AG08395 (cell line): ENCODE results near the gene CAMTA1.

Experiments
- DNase-seq: peaks from one replicate; pipeline ENCODE4 v3.0.0; 2012; ENCODE audit warnings: mixed read lengths, low spot score

CAMTA1 gene

GRCh38 chr1:7455796-7456721, 670.8 kb downstream of the CAMTA1 start:
- DNase-seq: no peak

DNA sequence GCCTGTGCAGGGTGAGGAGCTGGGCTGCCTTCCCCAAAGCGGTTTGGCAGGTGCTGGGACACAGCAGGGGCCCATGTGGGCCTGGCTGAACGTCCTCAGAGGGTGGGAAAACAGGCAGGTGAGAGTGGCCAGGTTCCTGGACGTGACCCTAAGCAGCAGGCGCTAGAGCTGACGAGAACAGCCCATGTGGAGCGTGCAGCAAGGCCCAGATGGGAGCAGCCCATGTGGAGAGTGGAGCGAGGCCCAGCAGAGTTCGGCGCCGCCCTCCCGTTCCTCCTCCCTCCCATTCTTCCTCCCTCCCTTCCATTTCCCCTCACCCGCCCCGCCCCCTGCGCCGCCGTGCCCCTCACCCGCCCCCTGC, 671.4 kb downstream of the CAMTA1 start:
- DNase-seq: no peak

GRCh38 chr1:7457811-7458210, 672.6 kb downstream of the CAMTA1 start:
- no peak for DNase-seq

- DNase-seq: peak; percentile 67
Measured at GRCh38 chr1:7458946-7459345, 673.7 kb downstream of the CAMTA1 start.

DNA sequence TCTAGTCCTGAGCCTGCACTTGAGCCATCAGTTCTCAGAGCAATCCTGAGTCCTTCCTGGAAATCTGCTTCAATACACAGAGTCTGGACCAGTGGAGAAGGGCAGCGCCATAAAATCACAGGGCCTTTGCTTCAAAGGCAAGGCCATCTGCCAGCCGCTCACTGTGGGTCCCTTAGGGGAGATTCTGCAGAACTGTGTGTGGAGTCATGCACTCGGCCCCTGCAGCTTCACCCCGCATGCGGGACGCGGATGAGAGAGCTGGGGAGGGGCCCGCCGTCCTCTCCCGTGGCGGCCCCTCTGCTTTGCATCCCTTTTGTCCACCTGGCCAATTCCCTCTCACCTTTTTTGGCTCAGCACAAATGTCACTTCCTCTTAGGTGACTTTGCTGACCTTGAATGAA, 674.7 kb downstream of the CAMTA1 start:
- no peak for DNase-seq

DNA sequence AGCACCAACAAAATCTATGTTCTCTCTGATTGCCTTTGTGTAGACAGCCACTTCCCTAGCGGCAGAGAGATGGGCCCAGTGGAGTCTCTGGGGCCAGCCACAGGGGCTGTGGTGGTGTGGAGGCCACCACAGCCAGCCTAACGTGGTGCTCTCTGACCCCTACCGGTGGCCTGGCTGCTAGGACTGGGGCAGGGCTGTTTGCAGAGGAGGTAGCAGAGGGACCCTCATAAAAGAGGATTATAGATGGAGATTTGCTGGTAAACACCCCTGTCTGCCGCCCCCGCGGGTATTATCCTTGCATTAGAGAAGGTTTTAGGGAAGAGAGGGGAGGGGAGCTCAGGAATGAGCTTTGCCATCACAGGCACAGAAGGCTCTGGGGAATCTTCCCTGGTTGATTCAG, 675.6 kb downstream of the CAMTA1 start:
- no peak for DNase-seq

DNA sequence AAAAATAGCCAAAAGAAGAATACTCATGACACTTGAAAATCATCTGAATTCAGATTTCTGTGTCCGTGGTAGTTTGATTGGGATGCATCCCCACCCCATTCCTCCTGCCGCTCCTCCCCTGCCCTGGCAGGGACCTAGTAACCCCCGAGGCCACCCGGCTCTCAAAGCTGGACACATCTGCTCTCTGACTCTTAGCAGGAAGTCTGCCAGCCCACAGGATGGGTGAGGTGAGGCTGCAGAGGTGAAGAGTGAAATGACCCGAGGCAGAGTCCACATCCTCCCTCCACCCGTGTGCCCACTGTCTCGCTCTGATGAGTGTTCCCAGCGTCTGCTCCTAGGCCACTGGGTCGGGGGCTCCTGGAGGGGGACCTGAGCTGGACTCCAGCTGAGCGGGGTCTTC, 677.4 kb downstream of the CAMTA1 start:
- no peak for DNase-seq

- DNase-seq: no peak
Measured at GRCh38 chr1:7463526-7463925, 678.3 kb downstream of the CAMTA1 start.

DNA sequence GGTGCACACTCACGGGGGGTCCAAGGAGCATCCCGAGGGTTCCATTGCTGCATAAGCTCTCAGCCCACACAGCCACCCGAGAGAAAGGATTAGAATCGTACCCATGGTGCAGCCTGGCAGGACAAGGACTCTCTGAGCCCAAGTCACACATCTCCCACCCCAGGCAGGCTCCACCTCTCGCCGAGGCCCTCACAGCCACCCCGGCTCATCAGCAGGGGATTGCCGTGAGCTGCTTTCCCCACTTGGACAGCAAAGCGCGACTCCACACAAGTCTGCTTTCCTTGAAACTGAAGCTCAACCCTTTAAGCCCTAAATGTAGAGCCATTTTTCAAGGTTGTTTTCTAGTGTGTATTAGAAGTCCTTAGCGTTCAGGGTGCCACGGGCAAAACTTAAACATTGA, 679.5 kb downstream of the CAMTA1 start:
- DNase-seq: no peak

- DNase-seq: no peak
Measured at GRCh38 chr1:7467476-7468175, 682.4 kb downstream of the CAMTA1 start.

GRCh38 chr1:7468248-7468647, 683.0 kb downstream of the CAMTA1 start:
- no peak for DNase-seq

DNA sequence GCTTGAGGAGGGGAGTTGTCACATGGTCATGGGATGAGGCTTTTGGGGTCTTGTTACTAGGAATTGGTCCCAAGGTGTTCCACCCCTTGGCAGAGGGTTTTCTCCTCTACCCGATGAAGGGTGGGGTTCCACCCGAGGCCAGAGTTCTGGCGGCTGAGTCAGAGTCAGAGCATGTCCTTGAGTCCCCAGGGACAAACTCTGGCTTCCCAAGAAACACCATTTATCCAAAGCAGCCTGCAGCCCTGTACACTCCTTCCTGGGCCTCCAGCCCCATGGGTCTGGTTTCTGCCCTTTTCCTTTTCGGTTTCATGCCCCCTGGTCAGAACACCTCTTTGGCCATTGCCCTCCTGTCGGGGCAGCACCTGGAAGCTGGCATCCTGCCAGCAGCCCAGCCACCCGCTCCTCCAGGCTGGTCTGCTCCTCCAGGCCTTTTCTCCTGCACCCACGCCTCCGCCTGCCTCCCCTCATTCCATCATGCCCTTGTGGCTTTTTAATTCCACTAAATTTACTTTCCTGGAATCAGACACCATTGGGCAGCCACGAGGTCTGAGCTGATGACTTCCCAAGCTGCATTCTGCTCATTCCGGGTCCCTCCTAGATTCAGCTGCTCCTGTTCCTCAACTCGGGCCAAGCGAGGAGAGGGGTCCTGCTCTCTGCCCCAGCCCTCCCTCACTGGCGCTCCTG, 684.1 kb downstream of the CAMTA1 start:
- peak; percentile 92 for DNase-seq

- peak; percentile 96 for DNase-seq
Measured at GRCh38 chr1:7470904-7471638, 685.8 kb downstream of the CAMTA1 start.

DNA sequence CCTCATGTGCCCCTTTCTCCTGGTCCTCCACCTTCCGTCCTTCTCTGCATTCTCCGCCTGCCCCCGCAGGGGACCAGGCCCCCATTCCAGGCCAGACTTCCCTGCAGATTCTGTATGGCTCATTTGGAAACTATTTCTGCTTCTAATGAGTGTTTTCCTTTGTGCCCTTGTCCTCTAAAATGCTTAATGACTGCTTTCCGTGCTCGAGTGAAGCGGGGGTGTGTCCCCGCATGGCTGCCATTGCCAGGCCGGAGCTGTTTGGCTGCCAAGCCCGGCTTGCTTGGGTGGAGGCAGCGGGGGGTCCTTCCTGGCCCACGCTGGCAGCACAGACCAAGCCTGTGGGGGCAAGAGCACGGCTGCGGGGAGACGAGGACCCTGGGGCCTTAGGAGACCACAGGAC, 686.6 kb downstream of the CAMTA1 start:
- peak; percentile 82 for DNase-seq

DNA sequence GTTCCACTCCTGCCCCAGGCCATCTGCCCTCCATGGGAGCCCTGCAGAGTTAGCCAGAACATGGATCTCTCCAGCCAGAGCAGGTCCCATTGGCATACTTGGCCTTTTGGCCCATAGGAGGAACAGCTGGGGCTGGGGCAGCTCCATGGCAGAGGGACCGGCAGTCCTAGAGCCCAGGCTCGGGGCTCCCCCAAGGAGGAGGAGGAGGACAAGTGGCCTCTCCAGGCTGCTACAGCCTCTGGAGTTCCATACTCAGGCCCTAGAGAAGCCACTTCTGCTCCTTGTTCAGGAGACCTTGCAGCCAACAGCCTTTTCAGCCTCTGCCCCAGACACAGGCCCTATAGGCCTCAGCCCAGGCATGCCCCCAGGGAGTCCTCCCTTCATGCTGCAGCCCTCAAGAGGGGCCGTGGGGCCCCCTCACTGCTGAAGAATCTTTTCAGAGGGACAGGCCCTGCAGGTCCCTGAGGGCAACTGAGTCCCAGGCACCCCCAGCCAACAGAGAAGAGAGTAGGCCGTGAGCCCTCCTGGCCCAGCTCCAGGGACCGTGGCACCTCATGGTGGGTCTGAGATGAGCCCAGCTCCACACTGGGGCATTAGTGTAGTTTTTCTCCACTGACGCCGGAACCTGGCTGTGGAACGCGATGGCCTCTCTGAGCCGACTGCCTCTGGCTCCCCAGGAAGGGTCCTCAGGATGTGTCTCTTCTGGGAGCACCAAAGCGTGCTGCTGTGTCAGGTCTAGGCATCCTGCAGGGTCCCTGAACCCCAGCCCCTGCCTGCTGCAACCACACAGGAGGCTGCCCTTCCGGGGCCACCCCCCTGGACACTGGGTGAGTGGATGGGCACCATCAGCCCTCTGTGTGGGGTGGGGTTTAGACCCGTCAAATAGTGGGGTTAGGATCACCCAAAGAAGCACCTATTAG, 688.2 kb downstream of the CAMTA1 start:
- DNase-seq: no peak

GRCh38 chr1:7474143-7474490, 688.9 kb downstream of the CAMTA1 start:
- DNase-seq: no peak

- no peak for DNase-seq
Measured at GRCh38 chr1:7474786-7475502, 689.7 kb downstream of the CAMTA1 start.

- DNase-seq: no peak
Measured at GRCh38 chr1:7475691-7476090, 690.4 kb downstream of the CAMTA1 start.

DNA sequence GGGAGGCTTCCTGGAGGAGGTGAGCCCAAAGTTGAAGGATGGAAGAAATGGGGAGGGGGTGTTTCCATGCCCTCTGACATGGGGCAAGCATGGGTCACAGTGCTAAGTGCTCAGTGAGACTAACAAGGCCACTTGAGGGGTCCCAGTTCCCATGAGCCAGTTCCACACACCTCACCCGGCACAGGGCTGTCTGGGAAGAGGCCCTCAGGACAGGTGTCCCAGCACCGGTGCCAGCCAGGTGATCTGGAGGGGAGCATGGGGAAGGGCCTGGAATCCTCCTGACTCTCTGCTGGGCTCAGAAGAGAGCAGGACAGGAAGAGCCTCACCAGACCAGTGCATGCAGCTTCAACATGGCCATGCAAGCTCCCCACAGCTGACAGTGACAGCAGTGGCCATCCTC, 691.1 kb downstream of the CAMTA1 start:
- DNase-seq: no peak

DNA sequence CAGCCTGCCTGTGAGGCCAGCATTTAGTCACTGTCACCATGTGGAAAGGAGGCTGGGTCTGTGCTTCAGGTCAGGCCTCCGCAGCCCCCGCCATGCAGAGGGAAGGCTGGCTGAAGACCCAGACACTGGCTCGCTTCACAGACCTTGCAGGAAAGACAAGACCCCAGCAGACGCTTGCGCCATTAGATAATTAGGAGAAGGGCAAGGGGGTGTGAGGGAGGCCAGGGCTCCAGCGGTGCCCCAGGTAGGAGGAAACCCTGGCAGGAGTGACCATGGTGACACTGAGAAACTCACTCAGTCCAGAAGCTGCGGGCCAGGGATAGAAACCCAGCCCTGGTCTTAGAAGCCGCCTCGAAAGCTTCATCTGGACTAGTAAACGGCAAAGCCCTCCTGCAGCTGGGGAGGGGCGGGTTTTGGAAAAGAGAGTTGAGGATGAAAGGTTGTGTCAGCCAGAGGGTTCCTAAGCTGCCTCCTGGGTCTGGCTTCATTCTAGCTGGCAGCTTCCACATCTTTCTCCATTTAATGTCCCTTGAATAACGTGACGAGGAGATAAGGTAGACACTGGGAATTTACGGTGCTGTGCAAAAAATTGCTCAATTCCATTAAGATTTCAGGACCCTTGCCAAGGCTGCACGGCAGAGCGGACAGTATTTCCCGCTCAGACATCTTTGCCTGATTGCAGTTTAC, 691.8 kb downstream of the CAMTA1 start:
- DNase-seq: no peak
